Fibroblast of lung (primary cell): ENCODE data around the gene EIF3K. TPM values are rescaled to one million over a fixed set of nuclear protein-coding genes. Genes with fewer than 3 reads are reported as not detected.

Experiments used
- DNase-seq, 2 donors: peaks; one replicate each; pipeline versions ENCODE4 v3.0.0 to v3.0.0-alpha.2; 2010; ENCODE audit warnings: low read depth in 2 of 2
- H2AFZ ChIP-seq: 2 replicates; pipeline ENCODE4 v1.5.1; 2012; ENCODE audit warnings: low read length, control low read depth, inconsistent platforms
- H3K27ac ChIP-seq: 2 replicates; pipeline ENCODE4 v1.5.1; 2011; ENCODE audit warnings: low read length, control low read depth; ENCODE audit not compliant: insufficient read depth
- H3K27me3 ChIP-seq: 2 replicates; pipeline ENCODE4 v1.5.1; 2011; ENCODE audit warnings: mild to moderate bottlenecking, low read length; ENCODE audit not compliant: control insufficient read depth, insufficient read depth
- H3K36me3 ChIP-seq: 2 replicates; pipeline ENCODE4 v1.5.1; 2011; ENCODE audit warnings: low read length; ENCODE audit not compliant: control insufficient read depth, insufficient read depth
- H3K4me1 ChIP-seq: 2 replicates; pipeline ENCODE4 v1.5.1; 2011; ENCODE audit warnings: low read length; ENCODE audit not compliant: control insufficient read depth, insufficient read depth; ENCODE audit errors: extremely low read depth
- H3K4me2 ChIP-seq: 2 replicates; pipeline ENCODE4 v1.5.1; 2011; ENCODE audit warnings: low read length, control low read depth; ENCODE audit not compliant: insufficient read depth; ENCODE audit errors: extremely low read depth
- H3K4me3 ChIP-seq, 4 experiments: fragments of 200-600 bp in 1 of 4; sonication (generic) in 1 of 4; replicated peaks in 1 of 4; 2 replicates each; pipeline ENCODE4 v1.5.1; 2011 to 2016; ENCODE audit warnings: low read length in 4 of 4, low read depth in 3 of 4, mild to moderate bottlenecking in 3 of 4, control low read depth in 2 of 4, inconsistent platforms in 1 of 4, mixed read lengths in 1 of 4; ENCODE audit not compliant: insufficient read depth in 1 of 4; ENCODE audit errors: control extremely low read depth in 1 of 4
- H3K79me2 ChIP-seq: 2 replicates; pipeline ENCODE4 v1.5.1; 2012; ENCODE audit warnings: mild to moderate bottlenecking, low read length, inconsistent platforms; ENCODE audit not compliant: control insufficient read depth, insufficient read depth
- H3K9ac ChIP-seq: 2 replicates; pipeline ENCODE4 v1.5.1; 2011; ENCODE audit warnings: mild to moderate bottlenecking, low read length, control low read depth; ENCODE audit not compliant: insufficient read depth
- H3K9me3 ChIP-seq: 2 replicates; pipeline ENCODE4 v1.5.1; 2012; ENCODE audit warnings: low read depth, low read length; ENCODE audit not compliant: control insufficient read depth, insufficient read depth
- H4K20me1 ChIP-seq: 2 replicates; pipeline ENCODE4 v1.5.1; 2011; ENCODE audit warnings: low read length; ENCODE audit not compliant: control insufficient read depth, insufficient read depth; ENCODE audit errors: extremely low read depth
- EZH2 ChIP-seq: IDR thresholded peaks from 2 replicates; pipeline ENCODE4 v1.5.1; 2012; ENCODE audit warnings: low read length, control low read depth, mild to moderate bottlenecking; ENCODE audit errors: missing control alignments
- polyA plus RNA-seq, 2 donors: library from polyadenylated mRNA; depleted of rRNA in 1 of 2; stranded (reverse) in 1 of 2; unstranded in 1 of 2; fragments of >200 nt; gene quantifications; 2 replicates each; pipeline ENCODE4 v1.2.1, GENCODE V29; 2011 to 2012; ENCODE audit warnings: missing spikeins in 1 of 2
- total RNA-seq: library from RNA; depleted of rRNA; stranded (reverse); fragments of >200 nt; gene quantifications from 2 replicates; pipeline ENCODE4 v1.2.1, GENCODE V29; 2014
- TF ChIP-seq, protein P1 (sequence below), 2 donors: IDR thresholded peaks in 1 of 2; conservative IDR thresholded peaks in 1 of 2; 1 replicate in 1 of 2; 2 replicates in 1 of 2; pipeline ENCODE4 v1.5.1; 2011 to 2012; ENCODE audit warnings: low read length in 2 of 2, control low read depth in 1 of 2, inconsistent platforms in 1 of 2, low read depth in 1 of 2, mild to moderate bottlenecking in 1 of 2

Gene EIF3K
- total and polyA plus RNA-seq, 2 donors (not counting 1 experiment from before 2014, with no cell fraction given), result 171 to 198 TPM

DNA sequence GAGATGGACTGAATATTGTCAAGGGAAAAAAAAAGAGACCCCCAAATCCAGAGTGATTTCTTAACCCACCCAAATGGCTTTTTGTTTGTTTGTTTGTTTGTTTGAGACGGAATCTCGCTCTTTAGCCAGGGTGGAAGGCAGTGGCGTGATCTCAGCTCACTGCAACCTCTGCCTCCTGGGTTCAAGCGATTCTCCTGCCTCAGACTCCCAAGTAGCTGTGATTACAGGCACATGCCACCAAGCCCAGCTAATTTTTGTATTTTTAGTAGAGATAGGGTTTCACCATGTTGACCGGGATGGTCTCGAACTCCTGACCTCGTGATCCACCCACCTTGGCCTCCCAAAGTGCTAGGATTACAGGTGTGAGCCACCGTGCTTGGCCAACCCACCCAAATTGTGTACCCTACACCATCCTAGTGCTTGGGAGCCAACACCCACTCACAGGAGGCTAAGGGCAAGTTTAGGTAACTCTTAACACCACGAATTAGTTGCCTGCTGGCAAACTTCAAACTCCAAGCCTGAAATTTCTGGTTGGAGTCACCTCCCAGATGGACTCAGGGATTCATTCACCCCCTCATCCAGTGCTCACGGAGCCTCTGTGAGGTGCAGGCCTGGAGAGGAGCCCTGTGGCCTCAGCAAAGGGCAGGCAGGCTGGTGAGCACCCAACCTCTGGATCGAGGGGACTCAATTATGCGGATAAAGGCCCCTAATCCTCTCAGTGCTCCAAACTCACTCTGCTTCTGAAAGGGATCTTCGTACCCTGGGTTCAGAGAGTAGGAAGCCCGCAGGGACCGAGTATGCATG is 66.1 kb downstream of the EIF3K start:
- H3K4me3 ChIP-seq, result peak overlapping the region in 2 of 4 experiments; percentile 4 to 31
- no peaks in the 10 kb centered on the region for H3K9me3 ChIP-seq
- TF ChIP-seq, protein P1, sequence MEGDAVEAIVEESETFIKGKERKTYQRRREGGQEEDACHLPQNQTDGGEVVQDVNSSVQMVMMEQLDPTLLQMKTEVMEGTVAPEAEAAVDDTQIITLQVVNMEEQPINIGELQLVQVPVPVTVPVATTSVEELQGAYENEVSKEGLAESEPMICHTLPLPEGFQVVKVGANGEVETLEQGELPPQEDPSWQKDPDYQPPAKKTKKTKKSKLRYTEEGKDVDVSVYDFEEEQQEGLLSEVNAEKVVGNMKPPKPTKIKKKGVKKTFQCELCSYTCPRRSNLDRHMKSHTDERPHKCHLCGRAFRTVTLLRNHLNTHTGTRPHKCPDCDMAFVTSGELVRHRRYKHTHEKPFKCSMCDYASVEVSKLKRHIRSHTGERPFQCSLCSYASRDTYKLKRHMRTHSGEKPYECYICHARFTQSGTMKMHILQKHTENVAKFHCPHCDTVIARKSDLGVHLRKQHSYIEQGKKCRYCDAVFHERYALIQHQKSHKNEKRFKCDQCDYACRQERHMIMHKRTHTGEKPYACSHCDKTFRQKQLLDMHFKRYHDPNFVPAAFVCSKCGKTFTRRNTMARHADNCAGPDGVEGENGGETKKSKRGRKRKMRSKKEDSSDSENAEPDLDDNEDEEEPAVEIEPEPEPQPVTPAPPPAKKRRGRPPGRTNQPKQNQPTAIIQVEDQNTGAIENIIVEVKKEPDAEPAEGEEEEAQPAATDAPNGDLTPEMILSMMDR (conservative IDR thresholded peaks at IDR 0.05 in 1 of 2, IDR thresholded peaks at IDR 0.05 in 1 of 2; ENCODE audit: low read depth in 1 of 2, low read length in 2 of 2), result no peak
- TF ChIP-seq EZH2, result no peak
- H4K20me1 ChIP-seq, result no peaks in the 10 kb centered on the region
- H3K79me2 ChIP-seq, result peaks cover 91% of the 10 kb centered on the region
- H3K4me1 ChIP-seq, result peaks cover 46% of the 10 kb centered on the region
- DNase-seq, result no peak
- H3K27ac ChIP-seq, result peak overlapping the region; percentile 93
- H3K4me2 ChIP-seq, result peak overlapping the region; percentile 60
- peak overlapping the region; percentile 20 for H3K9ac ChIP-seq
- H3K36me3 ChIP-seq, result peaks cover 5% of the 10 kb centered on the region
- no peaks in the 10 kb centered on the region for H3K27me3 ChIP-seq
- H2AFZ ChIP-seq, result no peak overlapping the region

DNA sequence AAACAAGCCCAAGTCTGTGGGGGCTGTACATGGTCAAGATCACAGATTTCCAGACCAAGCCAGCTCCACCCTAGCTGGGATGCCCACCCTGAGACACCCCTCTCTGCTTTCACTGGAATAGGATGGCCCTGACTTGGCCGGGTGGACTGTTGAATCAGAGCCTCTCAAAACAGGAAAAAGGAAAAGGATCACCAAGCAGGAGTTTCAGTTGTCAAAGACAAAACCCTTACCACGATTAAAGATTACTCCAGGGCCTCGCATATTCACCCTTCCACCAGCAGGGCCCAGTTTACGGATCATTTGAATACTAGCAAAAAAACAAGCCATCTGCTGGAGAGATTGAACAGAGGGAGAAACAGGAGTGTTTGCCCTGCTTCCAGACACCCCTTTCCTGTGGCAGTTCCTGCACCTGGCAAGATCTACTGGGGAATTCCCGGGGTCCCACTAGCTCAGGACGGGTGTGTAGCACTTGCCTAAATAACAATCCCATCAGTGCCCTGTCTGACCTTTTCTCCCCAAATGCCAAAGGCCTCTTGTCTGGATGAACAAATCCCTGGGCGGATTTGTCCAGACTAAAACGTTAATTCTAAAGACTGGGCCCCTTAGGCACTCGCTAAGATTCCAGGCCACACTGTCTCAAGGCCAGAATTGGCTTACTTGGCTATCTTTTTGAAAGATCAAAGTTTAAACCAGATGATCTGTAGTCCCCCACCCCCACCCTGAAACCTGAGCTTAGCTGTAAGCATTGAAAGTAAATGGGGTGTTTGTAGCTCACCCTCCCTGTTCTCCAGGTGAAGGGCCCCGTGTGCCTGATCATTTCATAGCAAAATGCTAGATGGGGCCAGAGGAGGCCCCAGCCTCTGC is 66.9 kb downstream of the EIF3K start:
- no peaks in the 10 kb centered on the region for H3K9me3 ChIP-seq
- H3K36me3 ChIP-seq, result peaks cover 3% of the 10 kb centered on the region
- DNase-seq, result peak; percentile 67 to 69
- no peaks in the 10 kb centered on the region for H4K20me1 ChIP-seq
- peak overlapping the region; percentile 93 for H3K27ac ChIP-seq
- H3K4me1 ChIP-seq, result peaks cover 43% of the 10 kb centered on the region
- no peak overlapping the region for H2AFZ ChIP-seq
- no peaks in the 10 kb centered on the region for H3K27me3 ChIP-seq
- no peak overlapping the region for H3K4me3 ChIP-seq
- peaks cover 91% of the 10 kb centered on the region for H3K79me2 ChIP-seq
- TF ChIP-seq, protein P1 (conservative IDR thresholded peaks at IDR 0.05 in 1 of 2, IDR thresholded peaks at IDR 0.05 in 1 of 2; ENCODE audit: low read depth in 1 of 2, low read length in 2 of 2), result peak; percentile 57 to 61
- no peak for TF ChIP-seq EZH2
- no peak overlapping the region for H3K9ac ChIP-seq
- peak overlapping the region; percentile 28 for H3K4me2 ChIP-seq

DNA sequence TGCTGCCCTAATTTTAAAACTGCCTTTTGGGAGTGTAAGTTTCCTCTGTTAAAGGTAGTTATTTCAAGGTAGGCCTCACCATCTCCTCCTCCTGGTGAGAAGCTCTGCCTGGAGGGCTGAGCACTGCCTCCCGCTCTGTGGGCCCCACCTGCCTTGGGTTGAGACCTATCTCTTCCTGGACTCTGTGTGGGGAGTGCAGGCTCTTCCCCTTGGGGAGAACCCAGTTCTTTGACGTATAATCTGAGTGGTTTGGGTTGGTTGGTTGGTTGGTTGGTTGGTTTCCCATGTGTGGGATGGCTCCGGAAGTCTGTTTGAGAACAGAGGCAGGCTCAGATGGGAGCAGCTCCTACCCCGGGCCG is 67.5 kb downstream of the EIF3K start:
- no peaks in the 10 kb centered on the region for H4K20me1 ChIP-seq
- no peak for TF ChIP-seq EZH2
- TF ChIP-seq, protein P1 (conservative IDR thresholded peaks at IDR 0.05 in 1 of 2, IDR thresholded peaks at IDR 0.05 in 1 of 2; ENCODE audit: low read depth in 1 of 2, low read length in 2 of 2), result no peak
- no peak overlapping the region for H3K9ac ChIP-seq
- DNase-seq, result no peak
- H3K4me1 ChIP-seq, result peaks cover 40% of the 10 kb centered on the region
- no peaks in the 10 kb centered on the region for H3K27me3 ChIP-seq
- H3K27ac ChIP-seq, result peak overlapping the region; percentile 93
- H2AFZ ChIP-seq, result no peak overlapping the region
- no peak overlapping the region for H3K4me2 ChIP-seq
- no peaks in the 10 kb centered on the region for H3K36me3 ChIP-seq
- H3K79me2 ChIP-seq, result peaks cover 86% of the 10 kb centered on the region
- no peaks in the 10 kb centered on the region for H3K9me3 ChIP-seq
- no peak overlapping the region for H3K4me3 ChIP-seq
